ENCODE results near the gene PPP1R15B. TPM values are rescaled to one million over a fixed set of nuclear protein-coding genes. Genes with fewer than 3 reads are reported as not detected.

PPP1R15B gene
- total and polyA plus RNA-seq, 4 donors = 13.0 to 54.0 (median 26.1) TPM

DNA sequence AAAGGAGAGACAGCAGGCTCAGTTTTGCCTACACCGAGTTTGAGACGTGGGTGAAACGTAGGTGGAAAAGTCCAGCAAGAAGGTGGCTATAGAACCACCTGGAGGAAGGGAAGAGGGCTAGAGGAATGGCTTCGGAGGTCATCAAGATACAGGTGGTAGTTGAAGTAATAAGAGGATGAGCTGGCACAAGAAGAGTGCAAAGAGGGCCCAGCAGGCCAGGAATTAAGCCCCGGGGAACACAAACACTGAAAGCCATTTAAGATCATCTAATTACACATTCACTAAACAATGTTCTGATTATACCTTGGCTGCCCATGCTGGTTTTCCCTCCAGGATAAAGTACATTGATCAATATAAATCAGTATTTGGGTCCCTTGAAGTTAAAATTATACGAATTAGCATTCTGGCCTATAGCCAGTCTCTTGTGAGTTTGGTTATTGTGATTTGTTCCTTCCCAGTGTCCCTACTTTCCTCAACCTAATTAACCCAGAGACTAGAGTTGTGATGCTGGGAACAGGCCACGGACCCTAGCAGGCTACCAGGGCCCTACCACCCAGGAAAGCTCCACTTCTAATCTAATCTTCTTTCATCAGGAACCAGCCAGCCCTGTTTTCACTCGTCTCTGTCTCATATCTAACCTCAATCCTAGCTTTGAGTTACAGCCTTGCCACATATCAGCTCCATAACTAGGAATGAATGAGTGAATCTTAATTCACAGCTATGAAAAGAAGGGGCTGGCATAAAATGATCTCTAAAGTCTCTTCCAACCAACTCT, 26.4 kb upstream of the PPP1R15B start:
- TF ChIP-seq, protein P1, sequence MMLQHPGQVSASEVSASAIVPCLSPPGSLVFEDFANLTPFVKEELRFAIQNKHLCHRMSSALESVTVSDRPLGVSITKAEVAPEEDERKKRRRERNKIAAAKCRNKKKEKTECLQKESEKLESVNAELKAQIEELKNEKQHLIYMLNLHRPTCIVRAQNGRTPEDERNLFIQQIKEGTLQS (IDR thresholded peaks at IDR 0.05) = no peak
- TF ChIP-seq SP1 (IDR thresholded peaks at IDR 0.05) (no peak), HNF4A (conservative IDR thresholded peaks at IDR 0.05) (no peak), HNF4G (IDR thresholded peaks at IDR 0.05) (no peak), FOXA2 (IDR thresholded peaks at IDR 0.05) (no peak), RXRA (IDR thresholded peaks at IDR 0.05) (no peak), JUND (IDR thresholded peaks at IDR 0.05) (no peak), YY1 (IDR thresholded peaks at IDR 0.05) (no peak), FOXA1 (IDR thresholded peaks at IDR 0.05) (no peak)
- TF ChIP-seq, protein P2, sequence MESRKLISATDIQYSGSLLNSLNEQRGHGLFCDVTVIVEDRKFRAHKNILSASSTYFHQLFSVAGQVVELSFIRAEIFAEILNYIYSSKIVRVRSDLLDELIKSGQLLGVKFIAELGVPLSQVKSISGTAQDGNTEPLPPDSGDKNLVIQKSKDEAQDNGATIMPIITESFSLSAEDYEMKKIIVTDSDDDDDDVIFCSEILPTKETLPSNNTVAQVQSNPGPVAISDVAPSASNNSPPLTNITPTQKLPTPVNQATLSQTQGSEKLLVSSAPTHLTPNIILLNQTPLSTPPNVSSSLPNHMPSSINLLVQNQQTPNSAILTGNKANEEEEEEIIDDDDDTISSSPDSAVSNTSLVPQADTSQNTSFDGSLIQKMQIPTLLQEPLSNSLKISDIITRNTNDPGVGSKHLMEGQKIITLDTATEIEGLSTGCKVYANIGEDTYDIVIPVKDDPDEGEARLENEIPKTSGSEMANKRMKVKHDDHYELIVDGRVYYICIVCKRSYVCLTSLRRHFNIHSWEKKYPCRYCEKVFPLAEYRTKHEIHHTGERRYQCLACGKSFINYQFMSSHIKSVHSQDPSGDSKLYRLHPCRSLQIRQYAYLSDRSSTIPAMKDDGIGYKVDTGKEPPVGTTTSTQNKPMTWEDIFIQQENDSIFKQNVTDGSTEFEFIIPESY (IDR thresholded peaks at IDR 0.05) = no peak
- Histone ChIP-seq H3K4me1 (ENCODE audit: control insufficient read depth in 4 of 4, insufficient read depth in 4 of 4, low read length in 3 of 4) (peaks cover 9 to 32% (median 27%) of the 10 kb centered on the region in 4 donors), H3K4me3 (ENCODE audit: low read depth in 1 of 3, low read length in 3 of 3) (no peak overlapping the region), H3K9me3 (ENCODE audit: control insufficient read depth in 4 of 4, low read length in 3 of 4) (no peaks in the 10 kb centered on the region), H3K27me3 (ENCODE audit: control insufficient read depth in 4 of 4, insufficient read depth in 4 of 4, low read length in 3 of 4) (no peaks in the 10 kb centered on the region), H3K36me3 (ENCODE audit: control insufficient read depth in 4 of 4, insufficient read depth in 3 of 4, low read depth in 1 of 4, low read length in 3 of 4) (peaks cover 2 to 13% (median 5%) of the 10 kb centered on the region in 4 donors), H3K27ac (ENCODE audit: low read depth in 1 of 2, low read length in 2 of 2) (no peak overlapping the region), H3K9ac (ENCODE audit: low read depth in 1 of 2, low read length in 2 of 2) (no peak overlapping the region)
- no peak for DNase-seq (ENCODE audit: low spot score)
- 83% methylated on average over 8 of the region's 8 CpGs for WGBS

DNA sequence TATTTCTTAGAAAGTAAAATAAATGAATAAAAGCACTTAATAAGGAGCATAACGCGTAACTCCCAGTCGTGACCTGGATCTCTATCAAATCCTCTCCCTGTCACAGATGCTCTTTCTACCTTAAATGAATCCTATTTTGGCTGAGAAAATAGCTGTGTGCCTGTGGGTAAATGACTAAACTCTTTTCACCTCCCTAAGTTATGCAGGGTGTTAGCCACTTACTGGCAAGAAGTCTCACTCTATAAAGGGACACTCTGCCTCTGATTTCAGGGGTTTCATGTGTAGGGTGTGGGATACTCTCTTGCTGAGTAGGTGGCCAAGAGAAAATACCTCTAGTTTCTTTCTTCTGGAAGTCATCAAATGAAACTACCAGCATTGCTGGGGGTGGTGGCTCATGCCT, 24.3 kb upstream of the PPP1R15B start:
- WGBS = 56% methylated on average over 3 of the region's 3 CpGs
- TF ChIP-seq, protein P2 (IDR thresholded peaks at IDR 0.05) = no peak
- TF ChIP-seq FOXA1 (IDR thresholded peaks at IDR 0.05) (no peak), SP1 (IDR thresholded peaks at IDR 0.05) (no peak), FOXA2 (IDR thresholded peaks at IDR 0.05) (no peak), HNF4G (IDR thresholded peaks at IDR 0.05) (no peak), RXRA (IDR thresholded peaks at IDR 0.05) (no peak), NR2F2 (IDR thresholded peaks at IDR 0.05) (no peak)
- TF ChIP-seq, protein P3, sequence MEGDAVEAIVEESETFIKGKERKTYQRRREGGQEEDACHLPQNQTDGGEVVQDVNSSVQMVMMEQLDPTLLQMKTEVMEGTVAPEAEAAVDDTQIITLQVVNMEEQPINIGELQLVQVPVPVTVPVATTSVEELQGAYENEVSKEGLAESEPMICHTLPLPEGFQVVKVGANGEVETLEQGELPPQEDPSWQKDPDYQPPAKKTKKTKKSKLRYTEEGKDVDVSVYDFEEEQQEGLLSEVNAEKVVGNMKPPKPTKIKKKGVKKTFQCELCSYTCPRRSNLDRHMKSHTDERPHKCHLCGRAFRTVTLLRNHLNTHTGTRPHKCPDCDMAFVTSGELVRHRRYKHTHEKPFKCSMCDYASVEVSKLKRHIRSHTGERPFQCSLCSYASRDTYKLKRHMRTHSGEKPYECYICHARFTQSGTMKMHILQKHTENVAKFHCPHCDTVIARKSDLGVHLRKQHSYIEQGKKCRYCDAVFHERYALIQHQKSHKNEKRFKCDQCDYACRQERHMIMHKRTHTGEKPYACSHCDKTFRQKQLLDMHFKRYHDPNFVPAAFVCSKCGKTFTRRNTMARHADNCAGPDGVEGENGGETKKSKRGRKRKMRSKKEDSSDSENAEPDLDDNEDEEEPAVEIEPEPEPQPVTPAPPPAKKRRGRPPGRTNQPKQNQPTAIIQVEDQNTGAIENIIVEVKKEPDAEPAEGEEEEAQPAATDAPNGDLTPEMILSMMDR (IDR thresholded peaks at IDR 0.05; ENCODE audit: low read depth, low read length, missing input control) = no peak
- TF ChIP-seq, protein P4, sequence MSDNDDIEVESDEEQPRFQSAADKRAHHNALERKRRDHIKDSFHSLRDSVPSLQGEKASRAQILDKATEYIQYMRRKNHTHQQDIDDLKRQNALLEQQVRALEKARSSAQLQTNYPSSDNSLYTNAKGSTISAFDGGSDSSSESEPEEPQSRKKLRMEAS (IDR thresholded peaks at IDR 0.05) = no peak
- TF ChIP-seq, protein P1 (IDR thresholded peaks at IDR 0.05) = no peak
- no peaks in the 10 kb centered on the region for H3K9me3 ChIP-seq (ENCODE audit: control insufficient read depth in 4 of 4, low read length in 3 of 4)
- no peak for DNase-seq (ENCODE audit: low spot score)
- H3K36me3 ChIP-seq (ENCODE audit: control insufficient read depth in 4 of 4, insufficient read depth in 3 of 4, low read depth in 1 of 4, low read length in 3 of 4) = peaks cover 2 to 14% (median 7%) of the 10 kb centered on the region in 4 donors
- H3K9ac ChIP-seq (ENCODE audit: low read depth in 1 of 2, low read length in 2 of 2) = no peak overlapping the region
- H3K27ac ChIP-seq (ENCODE audit: low read depth in 1 of 2, low read length in 2 of 2) = peak overlapping the region; percentile 36 to 56
- no peak overlapping the region for H3K4me3 ChIP-seq (ENCODE audit: low read depth in 1 of 3, low read length in 3 of 3)
- no peaks in the 10 kb centered on the region for H3K27me3 ChIP-seq (ENCODE audit: control insufficient read depth in 4 of 4, insufficient read depth in 4 of 4, low read length in 3 of 4)
- peaks cover 6 to 26% (median 21%) of the 10 kb centered on the region in 4 donors for H3K4me1 ChIP-seq (ENCODE audit: control insufficient read depth in 4 of 4, insufficient read depth in 4 of 4, low read length in 3 of 4)
